ENCODE data around the gene NUPR1. TPM values are rescaled to one million over a fixed set of nuclear protein-coding genes. Genes with fewer than 3 reads are reported as not detected.
"Not testable (repeated sequence)": the region's sequence is repeated elsewhere in the genome, so short reads cannot be mapped to it uniquely, and the experiment has no call there.

The NUPR1 gene
- 5.8 TPM for polyA plus RNA-seq (ENCODE audit: insufficient read length)
- long read RNA-seq, donor 1, full-length matches to known transcripts = 10 of 10 reads
- long read RNA-seq, donor 1, partial matches to known transcripts = 0 of 10 reads
- long read RNA-seq, donor 1, other reads (novel, unspliced or antisense) = 0 of 10 reads
- long read RNA-seq, donor 2, full-length matches to known transcripts = 11 of 11 reads
- long read RNA-seq, donor 2, partial matches to known transcripts = 0 of 11 reads
- long read RNA-seq, donor 2, other reads (novel, unspliced or antisense) = 0 of 11 reads
- long read RNA-seq, donor 3, full-length matches to known transcripts = 1 of 1 reads
- long read RNA-seq, donor 3, partial matches to known transcripts = 0 of 1 reads
- long read RNA-seq, donor 3, other reads (novel, unspliced or antisense) = 0 of 1 reads
- long read RNA-seq, donor 4, full-length matches to known transcripts = 1 of 1 reads
- long read RNA-seq, donor 4, partial matches to known transcripts = 0 of 1 reads
- long read RNA-seq, donor 4, other reads (novel, unspliced or antisense) = 0 of 1 reads
- long read RNA-seq, donor 5, full-length matches to known transcripts = 13 of 13 reads
- long read RNA-seq, donor 5, partial matches to known transcripts = 0 of 13 reads
- long read RNA-seq, donor 5, other reads (novel, unspliced or antisense) = 0 of 13 reads
- long read RNA-seq, donor 6, full-length matches to known transcripts = 24 of 31 reads
- long read RNA-seq, donor 6, partial matches to known transcripts = 7 of 31 reads
- long read RNA-seq, donor 6, other reads (novel, unspliced or antisense) = 0 of 31 reads
- long read RNA-seq, donor 7, full-length matches to known transcripts = 14 of 14 reads
- long read RNA-seq, donor 7, partial matches to known transcripts = 0 of 14 reads
- long read RNA-seq, donor 7, other reads (novel, unspliced or antisense) = 0 of 14 reads
- long read RNA-seq, donor 8, full-length matches to known transcripts = 9 of 9 reads
- long read RNA-seq, donor 8, partial matches to known transcripts = 0 of 9 reads
- long read RNA-seq, donor 8, other reads (novel, unspliced or antisense) = 0 of 9 reads

GRCh38 chr16:28538733-28539596 lies at the start of gene NUPR1:
TSS of gene NUPR1 (minus strand) at chr16:28538974. CDS start at chr16:28538907, 67 bp downstream.
- DNase-seq = peak; percentile 62

GRCh38 chr16:28587386-28587785 lies 48.6 kb upstream of the NUPR1 start:
- DNase-seq = no peak

GRCh38 chr16:28586466-28586865 lies 47.7 kb upstream of the NUPR1 start:
- DNase-seq = no peak

- DNase-seq = no peak
Observed at GRCh38 chr16:28585674-28586073, 46.9 kb upstream of the NUPR1 start.

GRCh38 chr16:28580726-28581315 lies 42.0 kb upstream of the NUPR1 start:
- DNase-seq = no peak

GRCh38 chr16:28575446-28576109 lies 36.8 kb upstream of the NUPR1 start:
- DNase-seq = no peak

GRCh38 chr16:28574925-28575324 lies 36.2 kb upstream of the NUPR1 start:
- DNase-seq = no peak

GRCh38 chr16:28573738-28574718 lies 35.3 kb upstream of the NUPR1 start:
- DNase-seq = no peak

- peak; percentile 79 for DNase-seq
Observed at GRCh38 chr16:28572696-28573510, 34.1 kb upstream of the NUPR1 start.

GRCh38 chr16:28569968-28570752 lies 31.4 kb upstream of the NUPR1 start:
- DNase-seq = no peak

- no peak for DNase-seq
Observed at GRCh38 chr16:28569021-28569420, 30.2 kb upstream of the NUPR1 start.

GRCh38 chr16:28567292-28567691 lies 28.5 kb upstream of the NUPR1 start:
- DNase-seq = no peak

GRCh38 chr16:28566233-28566925 lies 27.6 kb upstream of the NUPR1 start:
- DNase-seq = not testable (repeated sequence)

GRCh38 chr16:28563218-28563617 lies 24.4 kb upstream of the NUPR1 start:
- DNase-seq = no peak

- DNase-seq = no peak
Observed at GRCh38 chr16:28562199-28562598, 23.4 kb upstream of the NUPR1 start.

GRCh38 chr16:28561557-28562187 lies 22.9 kb upstream of the NUPR1 start:
- no peak for DNase-seq
